GM21717 (cell line): ENCODE data around the gene CASKIN2.
"Not testable (repeated sequence)": the region's sequence is repeated elsewhere in the genome, so short reads cannot be mapped to it uniquely, and the experiment has no call there.

ENCODE experiments used
- ATAC-seq: cut with Tn5 transposase; IDR thresholded peaks from one replicate; pipeline ENCODE4 v1.9.1; 2021; ENCODE audit warnings: mild to moderate bottlenecking, moderate library complexity; ENCODE audit not compliant: unreplicated experiment

The CASKIN2 gene

GRCh38 chr17:75493476-75494129 lies 21.7 kb downstream of the CASKIN2 start:
- ATAC-seq = no peak

GRCh38 chr17:75492555-75493168 lies 22.7 kb downstream of the CASKIN2 start:
- no peak for ATAC-seq

GRCh38 chr17:75491680-75492079 lies 23.7 kb downstream of the CASKIN2 start:
- ATAC-seq = no peak

- ATAC-seq = no peak
Observed at GRCh38 chr17:75490953-75491649, 24.2 kb downstream of the CASKIN2 start.

- ATAC-seq = no peak
Observed at GRCh38 chr17:75490173-75490743, 25.1 kb downstream of the CASKIN2 start.

GRCh38 chr17:75489511-75489955 lies 25.8 kb downstream of the CASKIN2 start:
- no peak for ATAC-seq

- no peak for ATAC-seq
Observed at GRCh38 chr17:75488693-75489510, 26.4 kb downstream of the CASKIN2 start.

GRCh38 chr17:75487351-75488070 lies 27.8 kb downstream of the CASKIN2 start:
- ATAC-seq = no peak

GRCh38 chr17:75486951-75487350 lies 28.4 kb downstream of the CASKIN2 start:
- ATAC-seq = no peak

GRCh38 chr17:75486151-75486550 lies 29.2 kb downstream of the CASKIN2 start:
- ATAC-seq = no peak

- no peak for ATAC-seq
Observed at GRCh38 chr17:75485688-75486087, 29.6 kb downstream of the CASKIN2 start.

GRCh38 chr17:75482098-75482942 lies 33.0 kb downstream of the CASKIN2 start:
- no peak for ATAC-seq

GRCh38 chr17:75481194-75482068 lies 33.9 kb downstream of the CASKIN2 start:
- no peak for ATAC-seq

GRCh38 chr17:75480281-75480680 lies 35.1 kb downstream of the CASKIN2 start:
- ATAC-seq = no peak

- no peak for ATAC-seq
Observed at GRCh38 chr17:75478508-75478907, 36.8 kb downstream of the CASKIN2 start.

- ATAC-seq = not testable (repeated sequence)
Observed at GRCh38 chr17:75477490-75477862, 37.9 kb downstream of the CASKIN2 start.

GRCh38 chr17:75476752-75477489 lies 38.4 kb downstream of the CASKIN2 start:
- ATAC-seq = no peak

GRCh38 chr17:75476271-75476671 lies 39.1 kb downstream of the CASKIN2 start:
- no peak for ATAC-seq
